AG09309 (cell line): ENCODE data around the gene PLXNB1.

ENCODE experiments used
- DNase-seq: peaks from one replicate; pipeline ENCODE4 v3.0.0-alpha.2; 2010; ENCODE audit warnings: low read depth
- H3K4me3 ChIP-seq: 2 replicates; pipeline ENCODE4 v1.5.1; 2011; ENCODE audit warnings: mild to moderate bottlenecking, low read depth, low read length, moderate library complexity; ENCODE audit not compliant: control insufficient read depth
- TF ChIP-seq, protein P1 (sequence below): IDR thresholded peaks from 2 replicates; pipeline ENCODE4 v1.5.1; 2011; ENCODE audit warnings: mild to moderate bottlenecking, low read depth, low read length, inconsistent platforms; ENCODE audit not compliant: insufficient read depth, control insufficient read depth; ENCODE audit errors: missing control alignments

PLXNB1 gene

DNA sequence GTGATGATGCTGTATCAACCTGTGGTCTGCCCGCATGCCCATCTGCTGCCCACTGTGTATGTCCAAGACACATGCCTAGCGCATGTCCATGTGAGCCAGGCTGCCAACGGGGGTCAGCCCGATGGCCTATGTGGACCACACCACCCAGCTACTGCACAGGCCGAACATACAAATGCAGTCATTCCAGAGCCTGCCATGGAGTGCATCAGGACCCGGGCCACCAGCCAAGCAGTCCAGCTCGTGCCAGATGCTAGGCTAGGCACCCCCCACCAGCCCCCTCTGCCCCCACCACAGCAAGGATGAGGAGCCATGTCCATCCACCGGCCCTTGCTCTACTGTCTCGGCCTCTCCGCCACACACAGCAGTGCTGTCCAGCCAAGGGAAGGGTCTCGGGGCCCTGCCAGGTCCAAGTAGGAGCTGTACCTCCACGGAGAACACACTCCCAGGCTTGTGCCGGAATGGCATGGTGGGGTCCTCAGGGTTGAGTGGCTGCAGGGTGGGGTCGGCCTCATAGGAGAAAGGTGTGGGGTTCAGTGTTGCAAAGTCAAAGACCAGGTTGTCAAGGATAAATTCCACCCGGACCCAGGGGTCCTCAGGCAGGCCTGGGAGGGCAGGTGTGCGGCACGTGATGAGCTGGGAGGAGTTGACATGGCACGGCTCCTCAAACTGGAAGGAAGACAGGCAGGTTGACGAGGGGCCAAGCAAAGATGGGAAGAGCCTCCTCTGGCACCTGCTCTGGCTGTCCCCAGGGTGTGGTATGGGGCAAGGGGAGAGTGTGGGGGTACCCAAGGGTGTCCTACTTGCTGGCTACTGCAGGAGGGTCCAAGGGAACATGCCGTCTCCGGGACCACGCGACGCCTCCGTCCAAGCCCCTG, 15.3 kb downstream of the PLXNB1 start:
- DNase-seq = no peak
- TF ChIP-seq, protein P1, sequence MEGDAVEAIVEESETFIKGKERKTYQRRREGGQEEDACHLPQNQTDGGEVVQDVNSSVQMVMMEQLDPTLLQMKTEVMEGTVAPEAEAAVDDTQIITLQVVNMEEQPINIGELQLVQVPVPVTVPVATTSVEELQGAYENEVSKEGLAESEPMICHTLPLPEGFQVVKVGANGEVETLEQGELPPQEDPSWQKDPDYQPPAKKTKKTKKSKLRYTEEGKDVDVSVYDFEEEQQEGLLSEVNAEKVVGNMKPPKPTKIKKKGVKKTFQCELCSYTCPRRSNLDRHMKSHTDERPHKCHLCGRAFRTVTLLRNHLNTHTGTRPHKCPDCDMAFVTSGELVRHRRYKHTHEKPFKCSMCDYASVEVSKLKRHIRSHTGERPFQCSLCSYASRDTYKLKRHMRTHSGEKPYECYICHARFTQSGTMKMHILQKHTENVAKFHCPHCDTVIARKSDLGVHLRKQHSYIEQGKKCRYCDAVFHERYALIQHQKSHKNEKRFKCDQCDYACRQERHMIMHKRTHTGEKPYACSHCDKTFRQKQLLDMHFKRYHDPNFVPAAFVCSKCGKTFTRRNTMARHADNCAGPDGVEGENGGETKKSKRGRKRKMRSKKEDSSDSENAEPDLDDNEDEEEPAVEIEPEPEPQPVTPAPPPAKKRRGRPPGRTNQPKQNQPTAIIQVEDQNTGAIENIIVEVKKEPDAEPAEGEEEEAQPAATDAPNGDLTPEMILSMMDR = no peak
- H3K4me3 ChIP-seq = no peak overlapping the region

DNA sequence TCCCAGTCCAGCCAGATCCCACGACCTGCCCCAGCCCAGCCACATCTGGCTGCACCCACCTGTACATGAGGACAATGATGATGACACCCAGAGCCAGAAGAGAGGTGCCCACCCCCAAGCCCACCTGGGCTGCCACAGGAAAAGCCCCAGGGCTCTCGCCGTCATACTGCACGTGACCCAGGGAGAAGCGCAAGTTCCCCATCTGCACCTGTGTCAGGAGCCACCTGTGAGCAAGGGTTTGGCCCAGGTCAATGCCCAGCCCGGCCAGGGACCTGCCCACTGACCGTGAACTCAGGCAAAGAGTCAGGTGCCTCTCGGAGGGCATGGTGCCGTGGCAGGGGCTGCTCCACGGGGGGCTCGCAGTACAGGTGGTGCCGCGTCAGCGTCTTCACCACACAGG, 16.3 kb downstream of the PLXNB1 start:
- no peak overlapping the region for H3K4me3 ChIP-seq
- DNase-seq = no peak
- TF ChIP-seq, protein P1 = no peak

DNA sequence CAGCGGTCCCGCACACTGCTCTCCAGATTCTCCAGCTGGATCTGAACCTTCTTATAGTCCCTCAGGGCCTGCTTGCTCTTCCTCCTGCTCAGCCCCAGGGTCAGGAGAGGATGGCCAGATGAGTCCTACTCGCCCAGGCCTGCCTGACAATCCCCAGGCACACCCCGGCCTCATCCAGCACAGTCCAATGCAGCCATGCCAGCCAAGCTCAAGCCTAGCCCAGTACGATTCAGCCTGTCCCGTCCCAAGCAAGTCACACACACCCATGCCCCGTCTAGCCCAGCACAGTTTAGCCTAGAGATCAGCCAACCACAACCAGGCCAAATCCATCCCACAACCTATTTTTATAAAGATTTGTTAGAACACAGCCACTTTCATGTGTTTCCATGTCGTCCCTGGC, 16.8 kb downstream of the PLXNB1 start:
- H3K4me3 ChIP-seq = no peak overlapping the region
- no peak for DNase-seq
- TF ChIP-seq, protein P1 = no peak

DNA sequence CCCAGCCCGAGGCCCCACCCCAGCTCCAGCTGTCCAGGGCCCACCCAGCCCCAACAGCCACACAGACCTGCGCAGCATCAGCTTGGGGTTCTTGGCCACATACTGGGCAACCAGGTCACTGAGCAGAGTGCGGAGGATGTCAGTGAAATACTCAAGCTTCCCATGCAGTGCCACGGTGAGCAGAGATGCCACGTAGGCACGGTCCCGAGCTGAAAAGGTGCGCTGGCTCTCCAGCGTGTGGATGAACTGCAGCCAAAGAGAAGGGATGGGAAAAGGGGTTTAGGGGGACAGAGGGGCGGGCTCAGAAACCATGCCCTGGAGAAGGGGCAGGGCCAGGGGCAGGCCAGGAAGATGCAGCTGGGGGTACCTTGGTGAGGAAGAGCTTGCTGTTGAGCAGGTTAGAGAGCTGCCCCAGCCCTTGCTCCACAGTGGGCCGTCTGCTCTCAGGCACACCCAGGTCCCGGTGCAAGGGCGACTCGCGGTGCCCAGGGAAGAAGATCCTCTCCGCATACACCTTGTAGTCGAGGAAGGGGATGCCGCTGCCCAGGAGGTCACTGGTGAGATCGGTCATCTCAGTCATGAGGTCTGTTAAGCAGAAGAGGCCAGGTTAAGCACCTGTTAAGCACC, 17.4 kb downstream of the PLXNB1 start:
- TF ChIP-seq, protein P1 = no peak
- DNase-seq = no peak
- H3K4me3 ChIP-seq = no peak overlapping the region

DNA sequence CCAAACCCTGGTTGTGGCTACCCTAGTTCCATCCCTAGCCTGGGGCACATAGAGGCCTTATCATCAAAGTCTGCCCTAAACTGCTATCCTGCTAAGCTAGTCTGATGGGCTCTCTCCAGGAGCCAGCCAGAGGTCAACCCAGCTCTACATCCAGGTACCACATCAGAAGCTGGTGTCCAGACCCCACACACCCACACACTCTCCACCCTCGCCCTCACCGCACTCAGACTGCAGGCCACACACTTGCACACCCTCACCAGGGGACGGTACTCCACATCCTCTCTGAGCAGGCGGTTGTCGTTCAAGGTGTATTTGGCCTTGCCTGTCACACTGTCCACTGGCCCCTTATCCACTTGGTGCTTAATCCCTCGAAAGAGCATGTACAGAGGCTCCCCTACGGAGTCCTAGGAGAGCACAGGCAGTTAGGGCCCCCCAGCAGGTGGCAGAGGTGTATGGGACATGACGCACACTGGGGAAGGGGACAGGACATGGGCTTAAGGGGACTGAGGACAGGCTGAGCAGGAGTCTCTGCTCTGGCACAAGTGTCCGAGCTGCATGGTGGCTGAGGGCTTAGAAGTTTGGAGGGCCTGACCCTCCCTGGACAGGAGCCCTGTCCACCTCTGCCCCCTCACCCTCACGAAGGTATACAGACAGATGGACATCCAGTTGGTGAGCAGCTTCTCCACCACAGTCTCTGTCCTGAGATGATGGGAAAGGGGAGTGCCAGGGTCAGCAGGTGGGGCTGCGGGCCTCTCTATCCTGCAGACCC, 18.1 kb downstream of the PLXNB1 start:
- TF ChIP-seq, protein P1 = no peak

DNA sequence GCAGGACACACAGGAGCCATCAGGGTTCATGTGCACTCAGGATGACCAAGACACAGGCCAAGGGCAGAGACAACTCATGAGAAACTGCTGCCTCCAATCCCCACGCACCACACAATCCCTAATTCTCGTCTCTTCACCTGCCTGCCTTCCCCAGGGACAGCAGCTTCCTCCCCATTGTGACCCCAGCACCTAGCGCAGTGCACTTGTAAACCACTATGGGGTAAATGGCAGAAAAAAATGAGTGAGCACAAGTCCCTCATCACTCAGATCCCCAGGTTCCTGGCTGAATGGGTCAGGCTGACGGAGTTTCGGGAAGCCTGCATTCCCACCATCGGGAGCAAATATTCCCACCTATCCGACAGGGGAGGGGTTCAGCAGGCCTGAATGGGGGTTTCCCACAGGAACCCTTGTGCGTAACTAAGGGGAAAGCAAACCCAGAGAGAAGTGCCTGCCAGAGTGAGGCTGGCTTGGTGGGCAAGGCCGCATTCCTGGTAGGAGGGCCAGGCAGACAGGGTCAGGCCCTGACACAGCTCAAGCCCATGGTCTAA, 18.8 kb downstream of the PLXNB1 start:
- DNase-seq = no peak
- TF ChIP-seq, protein P1 = no peak
- H3K4me3 ChIP-seq = no peak overlapping the region

More for the DNA sequence above, 18.1 kb downstream of the PLXNB1 start:
- H3K4me3 ChIP-seq = no peak overlapping the region
- DNase-seq = no peak
